IPS DF 19.7 (cell line): ENCODE measurements around the gene VRK1.

Experiments used
- DNase-seq: peaks from one replicate; pipeline ENCODE4 v3.0.0-alpha.2; 2013; ENCODE audit warnings: low read depth, low spot score

VRK1 gene

DNA sequence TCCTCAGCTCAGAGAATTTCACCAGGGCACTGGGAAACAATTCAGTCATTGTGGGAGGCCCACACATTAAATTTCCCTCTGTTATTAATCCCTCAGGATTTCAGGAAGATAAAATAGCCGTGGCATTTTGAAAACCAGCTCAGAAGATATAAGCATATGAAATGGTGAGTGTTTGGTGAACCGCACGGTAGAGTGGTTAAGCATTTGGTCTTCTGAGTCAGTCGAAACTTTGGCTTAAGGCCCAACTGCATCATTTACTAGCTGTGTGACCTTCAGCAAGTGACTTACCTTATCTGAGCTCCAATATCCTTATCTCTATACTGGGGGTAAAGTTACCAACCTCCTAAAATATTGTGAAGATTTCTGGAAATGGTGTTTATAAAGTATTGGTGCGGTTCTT, 5.2 kb upstream of the VRK1 start:
- no peak for DNase-seq

DNA sequence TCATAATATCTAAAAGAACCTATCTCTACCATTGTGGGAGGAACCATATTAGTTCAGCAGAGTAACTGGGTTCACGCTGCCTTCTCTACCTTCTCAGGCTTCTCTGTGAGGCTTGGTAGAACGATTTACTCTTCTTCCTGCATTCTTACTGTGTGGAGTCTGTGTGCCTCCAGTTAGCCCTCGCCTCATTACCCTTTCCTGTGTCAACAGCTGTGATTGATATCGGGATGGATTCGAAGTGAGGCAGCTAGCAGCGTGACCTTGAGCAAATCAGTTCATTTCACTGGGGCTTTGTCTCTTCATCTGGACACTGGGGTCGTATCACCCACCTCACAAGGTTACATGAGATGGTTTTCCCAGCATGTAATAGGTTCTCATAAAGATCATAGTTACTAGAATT, 4.6 kb upstream of the VRK1 start:
- DNase-seq, result no peak

DNA sequence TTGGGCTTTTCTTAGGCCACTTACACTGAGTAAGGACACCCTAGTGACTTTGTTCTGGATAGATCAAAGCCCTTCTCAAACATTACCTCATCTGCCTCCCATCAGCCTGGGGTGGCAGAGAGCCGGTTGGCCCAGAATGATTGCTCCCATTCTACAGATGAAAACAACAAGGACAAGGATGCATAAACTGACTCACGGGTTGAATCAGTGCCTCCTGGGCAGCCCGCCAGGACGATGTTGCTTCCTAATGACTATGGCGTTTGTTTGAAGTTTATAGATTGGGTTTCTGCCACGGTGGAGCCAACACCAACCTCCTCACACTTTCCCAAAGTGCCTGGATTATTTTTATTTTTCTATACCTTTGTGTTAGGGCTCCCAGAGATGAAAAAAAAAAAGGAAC, 3.6 kb upstream of the VRK1 start:
- DNase-seq, result no peak

DNA sequence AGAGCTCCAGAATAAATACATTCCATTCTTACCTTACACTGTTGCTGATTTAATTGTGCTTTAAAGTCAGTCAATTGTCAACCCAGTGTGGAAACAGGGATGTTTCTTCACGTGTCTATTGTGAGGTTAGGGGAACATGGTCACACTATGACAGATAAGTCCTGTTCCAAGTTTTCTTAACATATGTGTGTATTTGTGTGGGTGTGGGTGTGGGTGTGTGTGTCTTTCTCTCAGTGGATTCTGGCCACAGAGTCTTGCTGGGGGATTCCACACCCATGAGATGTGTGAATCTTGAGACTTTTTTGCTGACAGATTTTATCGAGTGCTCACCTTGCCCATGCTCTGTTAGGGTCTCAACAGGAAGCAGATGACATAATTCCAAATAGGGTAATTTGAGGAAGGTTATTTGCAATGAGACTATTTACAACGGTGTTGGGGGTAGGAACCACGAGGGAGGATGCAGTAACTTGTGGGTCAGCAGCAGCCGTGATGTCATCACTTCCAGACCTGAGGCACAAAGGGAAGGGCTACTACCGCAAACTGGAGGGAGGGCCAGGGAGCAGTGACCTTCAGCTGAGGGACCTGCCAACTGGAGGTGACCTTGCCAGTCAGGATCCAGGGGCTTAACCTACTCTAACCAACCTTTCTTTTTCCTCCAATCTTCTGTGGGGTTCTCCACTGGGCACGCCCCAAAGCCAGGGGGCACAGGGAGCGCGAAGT, 1.9 kb upstream of the VRK1 start:
- DNase-seq, result no peak

DNA sequence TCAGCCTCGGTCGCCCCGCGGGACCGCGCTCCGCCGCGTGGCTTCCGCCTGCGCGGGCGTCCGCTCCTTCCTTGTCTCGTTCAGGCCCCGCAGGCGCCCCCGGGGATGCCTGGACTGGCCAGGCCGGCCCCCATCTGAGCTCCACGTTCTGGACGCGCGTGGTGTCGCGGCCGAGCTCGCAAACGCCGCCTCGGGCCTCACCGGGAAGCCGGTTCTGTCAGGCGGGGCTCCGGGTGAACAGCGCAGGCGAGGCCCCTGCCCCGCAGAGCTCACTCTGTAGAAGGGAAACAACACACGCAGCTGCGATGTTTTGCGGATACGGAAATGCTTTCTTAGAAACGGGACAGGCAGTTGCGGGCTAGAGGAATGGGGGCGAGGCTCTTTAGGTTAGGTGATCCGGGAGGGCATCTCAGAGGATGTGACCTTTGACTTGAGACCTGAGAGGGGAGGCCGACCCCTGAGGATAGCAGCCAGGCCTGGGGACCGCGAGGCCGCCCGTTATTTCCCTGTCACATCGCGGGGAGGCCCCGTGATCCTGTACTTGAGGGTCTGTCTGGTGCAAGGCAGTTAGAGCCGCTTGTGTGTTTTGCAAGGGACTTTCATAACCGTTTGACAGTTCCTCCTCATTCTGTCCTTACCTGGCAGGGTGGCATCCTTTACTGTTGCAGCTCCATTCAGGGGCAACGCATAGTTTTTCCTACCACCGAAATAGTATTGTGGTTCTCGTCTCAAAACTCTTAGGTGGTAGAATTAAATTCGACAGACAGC, 584 bp downstream of the VRK1 start:
- DNase-seq, result no peak

DNA sequence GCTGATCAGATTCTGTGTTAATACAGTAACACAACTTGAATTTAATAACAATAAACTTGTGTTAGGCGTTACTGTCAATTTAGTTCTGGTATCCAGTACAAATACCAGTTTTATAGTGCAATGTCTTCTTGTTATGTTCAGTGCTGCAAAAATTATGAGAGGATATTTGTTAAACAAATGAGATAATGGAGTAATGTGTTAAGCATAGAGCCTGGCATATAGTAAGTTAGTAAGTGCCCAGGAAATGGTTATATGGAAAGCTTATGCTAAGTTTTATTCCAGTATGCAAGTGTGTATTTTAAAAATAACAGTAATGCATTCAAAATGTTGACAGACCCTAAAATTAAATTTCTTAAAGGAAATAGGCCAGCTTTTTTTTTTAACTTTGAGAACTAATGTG, 1.8 kb downstream of the VRK1 start:
- DNase-seq, result no peak

DNA sequence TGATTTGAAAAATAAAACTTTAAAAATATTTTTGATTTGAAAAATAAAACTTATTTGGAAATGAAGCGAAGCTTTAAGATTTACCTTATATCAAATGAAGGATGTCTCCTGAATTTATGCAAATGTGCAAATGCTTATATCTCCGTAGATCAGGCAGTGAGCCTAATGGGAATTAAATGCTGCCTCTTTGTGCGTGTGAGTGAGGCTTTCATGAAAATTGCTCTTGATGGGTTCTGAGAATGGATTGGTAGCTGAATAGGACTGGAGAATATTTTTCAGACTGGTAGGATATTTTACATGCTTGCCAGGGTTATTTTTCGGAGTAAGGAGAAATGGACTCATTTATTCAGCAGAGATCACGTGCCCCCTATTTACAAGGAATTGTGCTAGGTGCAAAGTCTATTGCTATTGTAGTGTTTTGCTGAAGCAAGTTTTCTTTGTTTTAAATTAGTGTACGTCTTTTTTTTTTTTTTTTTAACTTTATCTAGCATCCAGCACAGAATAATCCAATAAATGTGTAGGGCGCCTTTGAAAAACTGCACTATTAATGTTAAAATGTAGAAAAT, 2.4 kb downstream of the VRK1 start:
- DNase-seq, result no peak

DNA sequence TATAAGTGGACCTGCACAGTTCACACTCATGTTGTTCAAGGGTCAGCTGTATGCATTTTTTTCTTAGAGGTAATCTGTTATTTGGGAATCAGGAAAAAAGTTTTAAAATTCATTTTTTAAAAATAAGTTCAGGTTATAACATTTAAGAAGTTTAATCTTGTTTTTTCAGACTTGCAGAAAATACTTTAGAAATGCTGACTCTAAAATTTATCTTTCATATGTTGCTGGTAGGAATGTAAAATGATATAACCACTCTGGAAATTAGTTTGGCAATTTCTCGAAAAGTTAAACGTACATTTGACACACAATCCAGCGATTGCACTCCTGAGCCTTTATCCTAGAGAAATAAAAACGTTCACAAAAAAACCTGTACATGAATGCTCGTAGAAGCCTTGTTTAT, 4.7 kb downstream of the VRK1 start:
- DNase-seq, result no peak

DNA sequence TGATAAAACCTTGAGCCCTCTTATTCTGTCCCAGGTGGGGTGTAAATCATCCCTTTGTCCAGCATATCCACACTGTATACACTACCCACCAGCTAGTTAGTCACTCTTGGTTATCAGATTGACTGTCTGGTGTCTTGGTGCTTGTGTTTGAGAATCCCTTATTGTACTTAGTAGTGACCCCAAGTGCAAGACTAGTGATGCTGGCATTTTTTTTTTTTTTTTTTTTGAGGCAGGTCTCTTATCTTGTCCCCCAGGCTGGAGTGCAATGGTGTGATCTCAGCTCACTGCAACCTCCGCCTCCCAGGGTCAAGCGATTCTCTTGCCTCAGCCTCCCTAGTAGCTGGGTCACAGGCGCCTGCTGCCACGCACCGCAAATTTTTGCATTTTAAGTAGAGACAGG, 5.8 kb downstream of the VRK1 start:
- no peak for DNase-seq

DNA sequence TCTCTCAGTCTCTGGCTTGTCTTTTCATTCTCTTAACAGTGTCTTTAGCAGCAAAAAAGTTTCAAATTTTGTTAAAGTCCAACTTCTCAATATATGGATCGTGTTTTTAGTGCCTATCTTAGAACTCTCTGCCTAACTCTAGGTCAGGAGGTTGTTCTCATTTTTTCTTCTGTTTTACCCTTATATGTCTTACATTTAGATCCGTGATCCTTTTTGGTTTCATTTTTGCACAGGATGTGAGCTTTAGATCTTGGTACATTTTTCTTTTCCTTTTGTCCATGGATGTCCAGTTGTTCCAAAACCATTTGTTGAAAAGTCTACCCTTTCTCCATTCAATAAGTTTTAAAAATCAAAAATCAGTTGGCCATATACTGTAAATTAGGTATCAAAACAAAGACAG, 6.8 kb downstream of the VRK1 start:
- DNase-seq, result no peak

DNA sequence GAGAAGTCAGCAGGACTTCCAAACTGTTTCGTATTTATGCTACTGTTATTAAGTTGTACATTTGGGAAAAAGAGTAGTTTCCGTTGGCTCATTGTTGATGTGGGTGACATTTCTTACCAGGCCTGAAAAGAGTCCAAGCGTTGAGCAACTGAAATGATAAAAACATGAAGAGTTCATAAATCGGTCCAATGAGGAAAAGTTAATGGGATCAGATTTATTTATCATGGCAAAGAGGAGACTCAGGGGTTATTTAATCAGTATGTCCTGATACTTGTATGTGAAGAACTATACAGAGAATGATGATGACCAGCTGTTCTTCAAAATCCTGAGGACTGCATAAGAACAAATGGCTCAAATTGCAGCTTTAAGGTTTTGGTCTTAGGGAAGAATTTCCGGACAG, 7.7 kb downstream of the VRK1 start:
- no peak for DNase-seq

DNA sequence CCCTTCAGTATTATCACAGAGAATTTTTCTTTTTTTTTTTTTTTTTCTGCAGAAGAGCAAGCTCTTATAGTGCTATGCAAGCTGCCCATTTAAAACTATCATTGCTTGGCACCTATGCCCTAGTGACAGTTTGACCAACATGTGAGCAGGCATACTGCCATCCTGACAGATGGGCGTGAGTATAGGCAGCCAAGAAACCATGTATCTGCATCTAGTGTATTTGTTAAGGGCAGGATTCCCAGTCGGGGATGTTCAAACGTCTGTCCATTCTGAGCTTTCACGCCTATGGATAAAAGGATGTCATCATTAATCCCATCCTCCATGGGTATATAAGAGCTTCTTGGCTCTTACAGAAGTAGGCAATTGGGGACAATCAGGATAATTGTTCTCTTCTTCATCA, 8.8 kb downstream of the VRK1 start:
- DNase-seq, result no peak

DNA sequence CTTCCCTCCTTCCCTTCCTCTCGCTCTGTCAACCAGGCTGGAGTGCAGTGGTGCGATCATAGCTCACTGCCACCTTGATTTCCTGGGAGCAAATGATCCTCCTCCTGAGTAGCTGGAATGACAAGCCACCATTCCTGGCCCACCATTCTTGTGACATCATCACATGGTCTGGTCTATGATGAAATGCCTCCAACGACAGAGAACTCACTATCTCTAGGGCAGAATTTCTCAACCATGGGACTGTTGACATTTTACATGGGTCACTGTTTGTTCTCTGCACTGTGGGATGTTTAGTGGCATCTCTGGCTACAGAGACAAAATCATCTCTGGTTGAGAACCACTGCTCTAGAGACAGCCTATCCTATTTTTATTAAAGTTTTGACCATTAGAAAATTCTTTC, 9.7 kb downstream of the VRK1 start:
- no peak for DNase-seq

DNA sequence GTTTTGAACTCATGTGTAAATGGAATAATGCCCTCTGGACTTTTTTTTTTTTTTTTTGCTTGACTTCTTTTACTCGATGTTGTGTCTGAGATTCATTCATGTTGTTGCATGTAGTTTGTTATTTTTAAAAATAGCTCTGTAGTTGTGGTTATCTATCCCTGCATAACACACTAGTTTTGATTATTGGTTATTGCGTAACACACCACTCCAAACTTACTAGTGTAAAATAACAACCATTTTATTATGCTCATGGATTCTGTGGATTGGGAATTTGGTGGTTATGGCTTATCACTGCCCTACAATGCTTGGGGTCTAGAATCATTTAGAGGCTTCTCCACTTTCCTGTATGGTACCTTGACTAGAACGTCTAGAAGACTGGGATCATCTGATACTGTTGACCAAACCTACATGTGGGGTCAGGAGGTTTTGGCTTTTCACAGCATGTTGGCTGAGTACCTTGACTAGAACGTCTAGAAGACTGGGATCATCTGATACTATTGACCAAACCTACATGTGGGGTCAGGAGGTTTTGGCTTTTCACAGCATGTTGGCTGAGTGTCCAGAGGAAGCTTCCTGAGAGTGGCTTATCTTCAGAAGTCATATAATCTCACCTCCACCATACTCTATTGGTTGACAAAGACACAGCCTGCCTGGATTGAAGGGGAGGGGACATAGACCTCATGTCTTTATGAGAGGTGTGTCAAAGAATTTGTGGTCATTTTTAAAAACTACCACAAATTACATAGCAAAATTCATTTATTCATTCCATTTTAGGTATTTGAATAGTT, 11.6 kb downstream of the VRK1 start:
- no peak for DNase-seq

DNA sequence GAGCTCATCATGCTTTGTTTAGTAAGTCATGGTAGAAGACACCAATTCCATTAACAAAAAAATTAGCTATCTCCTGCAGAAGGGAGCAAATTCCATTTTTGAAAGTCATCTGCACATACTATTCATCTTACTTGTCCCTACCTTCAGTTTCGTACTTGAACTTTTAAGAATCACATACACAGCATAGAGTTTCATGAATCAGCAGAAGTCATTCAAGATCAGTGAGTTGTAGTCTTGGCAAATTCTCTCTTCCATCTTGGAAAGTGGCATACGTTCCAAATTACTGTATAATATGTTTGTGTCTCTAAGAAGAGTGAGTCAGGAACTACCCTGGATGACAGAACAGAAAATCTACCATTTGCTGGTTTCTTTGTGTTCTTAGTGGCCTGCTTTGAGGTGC, 14.1 kb downstream of the VRK1 start:
- no peak for DNase-seq

DNA sequence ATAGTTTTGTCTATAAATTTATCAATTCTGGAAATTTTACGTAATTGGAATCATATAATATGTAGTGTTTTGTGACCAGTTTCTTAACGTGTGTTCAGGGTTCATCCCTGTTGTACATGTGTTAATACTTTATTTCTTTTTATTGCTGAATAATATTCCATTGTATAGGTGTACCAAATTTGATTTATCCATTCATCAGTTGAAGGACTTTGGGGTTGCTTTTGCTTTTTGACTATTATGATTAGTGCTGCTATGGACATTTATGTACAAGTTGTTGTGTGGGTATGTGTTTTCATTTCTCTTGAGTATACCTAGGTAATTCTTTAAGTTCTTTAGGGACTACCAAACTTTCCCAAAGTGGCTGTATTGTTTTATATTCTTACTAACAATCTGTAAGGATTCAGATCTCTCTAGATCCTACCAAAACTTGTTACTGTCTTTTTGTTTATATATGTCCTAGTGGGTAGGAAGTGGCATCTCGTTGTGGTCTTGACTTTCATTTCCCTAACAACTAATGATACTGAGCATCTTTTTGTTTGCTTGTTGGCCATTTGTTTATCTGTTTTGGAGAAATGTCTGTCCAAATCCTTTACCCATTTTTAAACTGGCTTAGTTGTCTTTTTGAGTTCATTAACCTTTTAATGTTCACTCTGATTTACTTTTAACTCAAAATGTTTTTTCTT, 14.9 kb downstream of the VRK1 start:
- no peak for DNase-seq

DNA sequence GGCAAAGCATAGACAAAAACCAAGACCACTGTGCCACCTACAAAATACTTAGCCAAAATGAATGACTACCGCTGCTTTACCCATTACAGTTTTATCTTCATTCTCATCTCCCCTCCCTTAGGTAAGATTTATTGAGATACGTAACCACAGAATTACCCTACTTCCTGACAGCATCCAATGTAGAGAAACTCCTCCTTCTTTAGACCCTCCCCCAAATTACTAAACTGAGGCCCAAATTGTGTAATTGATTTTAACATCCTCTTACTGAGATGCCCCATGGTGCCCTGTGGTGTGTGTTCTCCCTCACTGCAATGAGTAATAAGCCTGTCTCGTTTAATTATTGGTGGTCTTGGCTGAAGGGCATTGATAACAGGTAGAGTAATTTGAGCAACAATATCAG, 19.1 kb downstream of the VRK1 start:
- DNase-seq, result no peak

DNA sequence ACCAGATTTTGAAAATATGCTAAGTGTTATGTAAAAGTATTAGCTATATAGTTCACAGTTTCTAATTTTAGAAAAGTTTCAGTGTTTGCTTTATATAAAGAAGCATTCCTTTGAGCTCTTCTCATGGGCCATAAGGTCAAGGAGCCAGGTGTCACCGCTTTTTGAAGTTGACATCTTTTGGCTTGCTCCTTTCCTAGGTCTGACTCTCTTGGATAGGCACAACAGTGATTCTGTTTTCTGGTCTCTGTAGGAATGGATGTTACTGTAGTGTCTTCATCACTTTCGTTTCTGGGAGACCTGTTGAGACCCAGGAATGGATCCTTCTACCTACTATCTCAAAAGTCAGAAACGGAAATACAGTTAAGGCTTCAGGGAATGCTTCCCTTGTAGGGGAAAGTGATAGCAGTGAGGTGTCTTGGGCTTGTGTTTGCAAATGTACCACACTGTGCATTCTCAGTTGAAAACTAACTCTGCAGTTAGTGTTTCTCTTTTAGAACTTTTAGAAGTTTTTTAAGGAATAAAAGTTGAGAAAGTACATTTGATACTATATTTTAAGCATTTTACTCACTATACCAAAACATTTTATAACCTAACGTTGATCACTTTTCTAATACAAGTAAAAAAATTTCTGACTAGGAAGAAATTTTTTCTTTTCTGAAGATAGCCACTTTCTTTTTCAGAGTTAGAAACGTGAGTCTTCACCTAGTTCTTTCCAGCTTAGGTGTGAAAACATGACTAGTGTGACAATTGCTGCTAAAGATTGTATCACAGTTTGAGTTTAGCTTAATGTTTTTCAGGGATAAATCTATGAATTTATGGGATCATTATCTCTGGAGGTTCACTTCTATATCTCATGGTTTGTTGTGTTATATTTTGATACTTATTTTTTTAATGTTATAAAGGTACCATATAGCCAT, 20.8 kb downstream of the VRK1 start:
- DNase-seq, result no peak

DNA sequence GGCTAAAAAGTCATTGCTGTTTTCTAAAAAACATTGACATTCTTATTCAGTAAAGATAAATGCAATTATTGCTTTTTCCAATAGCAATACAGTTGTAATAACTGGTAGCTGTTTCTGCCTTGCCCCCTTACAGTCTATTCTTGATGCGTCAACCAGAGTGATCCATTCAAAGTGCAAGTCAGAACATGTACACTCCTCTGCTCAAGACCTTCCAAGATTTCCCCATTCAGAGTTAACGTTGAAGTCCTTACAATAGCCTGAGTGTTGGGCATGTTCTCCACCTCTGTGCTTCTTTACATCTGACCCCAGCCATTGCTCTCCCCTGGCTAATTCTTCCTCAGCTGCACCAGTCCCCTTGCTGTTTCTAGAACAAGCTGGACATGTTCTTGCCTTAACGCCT, 24.3 kb downstream of the VRK1 start:
- DNase-seq, result no peak

DNA sequence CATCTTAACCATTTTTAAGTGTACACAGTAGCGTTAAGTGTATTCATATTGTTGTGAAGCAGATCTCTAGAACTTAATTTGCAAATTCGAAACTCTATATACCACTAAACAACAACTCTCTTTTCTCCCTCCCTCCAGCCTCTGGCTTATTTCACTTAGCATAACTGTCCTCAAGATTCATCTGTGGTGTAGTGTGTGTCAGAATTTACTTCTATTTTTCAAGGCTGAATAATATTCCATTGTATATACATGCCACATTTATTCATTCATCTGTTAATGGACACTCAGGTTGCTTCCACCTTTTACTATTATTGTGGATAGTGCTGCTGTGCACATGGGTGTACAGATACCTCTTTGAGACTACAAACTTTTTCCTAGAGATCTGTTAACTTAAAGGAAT, 26.5 kb downstream of the VRK1 start:
- DNase-seq, result no peak

DNA sequence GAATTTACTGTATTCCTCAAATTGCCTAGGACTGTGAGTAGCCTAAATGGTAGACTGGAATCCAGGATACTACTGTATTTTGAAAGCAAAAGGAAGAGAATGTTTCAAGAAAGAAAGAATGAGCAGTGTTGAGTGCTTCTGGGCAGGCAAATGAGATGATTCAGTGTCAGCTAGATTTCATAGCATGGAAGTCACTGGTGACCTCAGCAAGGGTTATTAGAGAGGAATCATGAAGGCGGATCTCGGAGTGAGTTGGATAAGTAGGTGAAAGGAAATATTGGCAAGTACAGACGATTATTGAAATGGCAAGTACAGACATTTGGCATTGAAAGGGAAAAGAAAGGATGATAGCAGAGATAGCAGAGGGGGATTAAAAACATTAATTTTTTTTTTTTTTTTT, 27.1 kb downstream of the VRK1 start:
- DNase-seq, result no peak
